ENCODE data around the gene UBXN7.

DNA sequence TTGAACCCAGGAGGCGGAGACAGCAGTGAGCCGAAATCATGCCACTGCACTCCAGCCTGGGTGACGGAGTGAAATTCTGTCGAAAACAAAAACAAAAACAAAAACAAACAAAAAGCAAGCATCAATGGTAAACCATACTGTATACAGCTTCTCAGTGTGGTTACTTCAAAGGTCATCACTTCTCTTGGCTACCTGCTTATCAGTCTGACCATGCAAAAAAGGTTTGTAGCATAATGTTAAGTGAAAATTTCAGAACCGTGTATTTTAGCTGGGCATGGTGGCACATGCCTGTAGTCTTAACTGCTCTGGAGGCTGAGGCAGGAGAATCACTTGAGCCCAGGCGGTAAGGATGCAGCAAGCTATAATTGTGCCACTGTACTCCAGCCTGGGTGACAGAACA lies 4.2 kb downstream of the UBXN7 start:
- TF ChIP-seq TBP (IDR thresholded peaks at IDR 0.05; ENCODE audit: low read depth, low read length) (no peak), SIN3A (conservative IDR thresholded peaks at IDR 0.05 in 1 of 2, IDR thresholded peaks at IDR 0.05 in 1 of 2; ENCODE audit: low read depth in 1 of 2, low read length in 2 of 2) (no peak), FOSL1 (IDR thresholded peaks at IDR 0.05; ENCODE audit: insufficient read depth, low read depth, low read length) (no peak), SP4 (IDR thresholded peaks at IDR 0.05; ENCODE audit: low read length) (no peak), RBBP5 (IDR thresholded peaks at IDR 0.05; ENCODE audit: borderline replicate concordance, low read depth, low read length) (no peak), SAP30 (IDR thresholded peaks at IDR 0.05; ENCODE audit: insufficient read depth, insufficient replicate concordance, low read length) (no peak), SUZ12 (IDR thresholded peaks at IDR 0.05; ENCODE audit: low read length) (no peak)

All from H1 (cell line).